Measurements from ENCODE around the gene CD46.
"Not testable (repeated sequence)": the region's sequence is repeated elsewhere in the genome, so short reads cannot be mapped to it uniquely, and the experiment has no call there.

GRCh38 chr1:207751463-207751789, 428 bp upstream of the CD46 start:
- TF ChIP-seq, protein P1, sequence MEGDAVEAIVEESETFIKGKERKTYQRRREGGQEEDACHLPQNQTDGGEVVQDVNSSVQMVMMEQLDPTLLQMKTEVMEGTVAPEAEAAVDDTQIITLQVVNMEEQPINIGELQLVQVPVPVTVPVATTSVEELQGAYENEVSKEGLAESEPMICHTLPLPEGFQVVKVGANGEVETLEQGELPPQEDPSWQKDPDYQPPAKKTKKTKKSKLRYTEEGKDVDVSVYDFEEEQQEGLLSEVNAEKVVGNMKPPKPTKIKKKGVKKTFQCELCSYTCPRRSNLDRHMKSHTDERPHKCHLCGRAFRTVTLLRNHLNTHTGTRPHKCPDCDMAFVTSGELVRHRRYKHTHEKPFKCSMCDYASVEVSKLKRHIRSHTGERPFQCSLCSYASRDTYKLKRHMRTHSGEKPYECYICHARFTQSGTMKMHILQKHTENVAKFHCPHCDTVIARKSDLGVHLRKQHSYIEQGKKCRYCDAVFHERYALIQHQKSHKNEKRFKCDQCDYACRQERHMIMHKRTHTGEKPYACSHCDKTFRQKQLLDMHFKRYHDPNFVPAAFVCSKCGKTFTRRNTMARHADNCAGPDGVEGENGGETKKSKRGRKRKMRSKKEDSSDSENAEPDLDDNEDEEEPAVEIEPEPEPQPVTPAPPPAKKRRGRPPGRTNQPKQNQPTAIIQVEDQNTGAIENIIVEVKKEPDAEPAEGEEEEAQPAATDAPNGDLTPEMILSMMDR (IDR thresholded peaks at IDR 0.05), result not testable (repeated sequence)
- TF ChIP-seq POLR2A (IDR thresholded peaks at IDR 0.05), result not testable (repeated sequence)

Measured in testis (tissue), 2 donors.